A673 (cell line): ENCODE data around the gene TMEM229B. TPM values are rescaled to one million over a fixed set of nuclear protein-coding genes. Genes with fewer than 3 reads are reported as not detected.

Experiments used
- BruUV-seq: library from RNA; stranded (reverse); fragments of 400-500 nt; replicated peaks from 2 replicates; lab custom pipeline; 2021; lab: Mats Ljungman, UMichigan
- CTCF ChIA-PET: fragments of 300-600 bp; sonication (Branson Sonifier 250); formaldehyde crosslinking; loops from one replicate; lab custom pipeline; 2022; ENCODE audit warnings: antibody characterized with exemption; lab: Charles Lee
- POLR2A ChIA-PET: fragments of 300-600 bp; sonication (Branson Sonifier 250); formaldehyde crosslinking; loops from one replicate; lab custom pipeline; 2022; ENCODE audit warnings: antibody characterized with exemption; ENCODE audit not compliant: low non-redundant PET; lab: Charles Lee
- DNase-seq: peaks from one replicate; pipeline ENCODE4 v3.0.0-alpha.2; 2015; ENCODE audit warnings: low spot score
- H3K27ac ChIP-seq: fragments of 200-600 bp; sonication (generic); 2 replicates; pipeline ENCODE4 v1.5.1; 2016; ENCODE audit warnings: mixed run types, low read depth, mild to moderate bottlenecking, mixed read lengths, antibody characterized with exemption, low read length; ENCODE audit not compliant: poor library complexity, severe bottlenecking
- H3K27me3 ChIP-seq: fragments of 200-600 bp; sonication (generic); replicated peaks from 2 replicates; pipeline ENCODE4 v1.6.1; 2017; ENCODE audit warnings: mixed run types, low read depth, mild to moderate bottlenecking, mixed read lengths, antibody characterized with exemption, low read length; ENCODE audit not compliant: insufficient read depth, poor library complexity
- H3K36me3 ChIP-seq: fragments of 200-600 bp; sonication (generic); 2 replicates; pipeline ENCODE4 v1.6.1; 2016; ENCODE audit warnings: mixed run types, mild to moderate bottlenecking, mixed read lengths, antibody characterized with exemption, low read length; ENCODE audit not compliant: insufficient read depth, poor library complexity, severe bottlenecking
- H3K4me1 ChIP-seq: fragments of 200-600 bp; sonication (generic); 2 replicates; pipeline ENCODE4 v1.6.1; 2017; ENCODE audit warnings: mixed run types, mild to moderate bottlenecking, mixed read lengths, antibody characterized with exemption, low read length; ENCODE audit not compliant: insufficient read depth, poor library complexity, severe bottlenecking
- H3K4me3 ChIP-seq: fragments of 200-600 bp; sonication (generic); 2 replicates; pipeline ENCODE4 v1.5.1; 2016; ENCODE audit warnings: low read depth, mixed run types, mild to moderate bottlenecking, mixed read lengths, low read length; ENCODE audit not compliant: poor library complexity, severe bottlenecking
- H3K9me3 ChIP-seq: fragments of 200-600 bp; sonication (generic); 2 replicates; pipeline ENCODE4 v1.6.1; 2016; ENCODE audit warnings: mixed run types, low read depth, mild to moderate bottlenecking, mixed read lengths, antibody characterized with exemption, low read length; ENCODE audit not compliant: poor library complexity, severe bottlenecking
- EZH2 ChIP-seq: fragments of 200-600 bp; sonication (generic); IDR thresholded peaks from 2 replicates; pipeline ENCODE4 v1.6.1; 2017; ENCODE audit warnings: borderline replicate concordance, low read depth, mild to moderate bottlenecking, mixed read lengths, antibody characterized with exemption, low read length; ENCODE audit not compliant: poor library complexity, severe bottlenecking
- intact Hi-C: fragments of 100-400 bp; cut with micrococcal nuclease; formaldehyde crosslinking; loops from one replicate; pipeline ENCODE4 v1.10.0; 2022; ENCODE audit not compliant: unreplicated experiment
- total RNA-seq: library from RNA; stranded (reverse); gene quantifications from 2 replicates; pipeline ENCODE4 v1.2.3, GENCODE V29; 2021
- TF ChIP-seq, protein P1 (sequence below): fragments of 300-800, 200-600 bp; sonication (generic); conservative IDR thresholded peaks from 2 replicates; pipeline ENCODE4 v1.5.1; 2017; ENCODE audit warnings: low read depth, mild to moderate bottlenecking, antibody characterized with exemption, low read length, moderate library complexity, mixed read lengths

TMEM229B gene
- total RNA-seq, 1 experiment from 2014 or later: not detected

DNA sequence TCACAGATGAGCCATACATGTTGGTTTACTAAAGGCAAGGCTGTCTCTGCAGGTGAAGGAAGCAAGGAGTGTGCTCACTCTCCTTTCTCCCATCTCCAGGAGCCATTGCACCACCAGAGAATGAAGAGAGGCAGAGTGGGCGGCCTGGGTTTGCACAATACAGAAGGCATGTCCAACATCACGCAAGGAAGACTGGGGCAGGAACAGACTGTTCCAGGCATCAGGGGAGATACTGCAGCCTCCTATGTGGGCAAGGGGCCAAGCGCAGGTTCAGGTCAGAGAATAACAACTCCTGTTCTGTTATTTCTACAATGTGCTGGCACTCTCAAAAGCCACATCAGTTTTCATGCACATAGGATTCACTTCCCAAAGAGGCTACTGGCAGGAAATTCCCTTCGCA lies 1.7 kb upstream of the TMEM229B start:
- no peak for DNase-seq
- POLR2A ChIA-PET: no interaction called here
- peaks cover 6% of the 10 kb centered on the region for H3K9me3 ChIP-seq
- H3K4me1 ChIP-seq: no peaks in the 10 kb centered on the region
- BruUV-seq: no TSS peak
- no peak for TF ChIP-seq EZH2
- TF ChIP-seq, protein P1, sequence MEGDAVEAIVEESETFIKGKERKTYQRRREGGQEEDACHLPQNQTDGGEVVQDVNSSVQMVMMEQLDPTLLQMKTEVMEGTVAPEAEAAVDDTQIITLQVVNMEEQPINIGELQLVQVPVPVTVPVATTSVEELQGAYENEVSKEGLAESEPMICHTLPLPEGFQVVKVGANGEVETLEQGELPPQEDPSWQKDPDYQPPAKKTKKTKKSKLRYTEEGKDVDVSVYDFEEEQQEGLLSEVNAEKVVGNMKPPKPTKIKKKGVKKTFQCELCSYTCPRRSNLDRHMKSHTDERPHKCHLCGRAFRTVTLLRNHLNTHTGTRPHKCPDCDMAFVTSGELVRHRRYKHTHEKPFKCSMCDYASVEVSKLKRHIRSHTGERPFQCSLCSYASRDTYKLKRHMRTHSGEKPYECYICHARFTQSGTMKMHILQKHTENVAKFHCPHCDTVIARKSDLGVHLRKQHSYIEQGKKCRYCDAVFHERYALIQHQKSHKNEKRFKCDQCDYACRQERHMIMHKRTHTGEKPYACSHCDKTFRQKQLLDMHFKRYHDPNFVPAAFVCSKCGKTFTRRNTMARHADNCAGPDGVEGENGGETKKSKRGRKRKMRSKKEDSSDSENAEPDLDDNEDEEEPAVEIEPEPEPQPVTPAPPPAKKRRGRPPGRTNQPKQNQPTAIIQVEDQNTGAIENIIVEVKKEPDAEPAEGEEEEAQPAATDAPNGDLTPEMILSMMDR: no peak
- no peak overlapping the region for H3K27ac ChIP-seq
- no peaks in the 10 kb centered on the region for H3K36me3 ChIP-seq
- no peaks in the 10 kb centered on the region for H3K27me3 ChIP-seq
- H3K4me3 ChIP-seq: no peak overlapping the region
- CTCF ChIA-PET: no interaction called here
- intact Hi-C loops: no loop called here

DNA sequence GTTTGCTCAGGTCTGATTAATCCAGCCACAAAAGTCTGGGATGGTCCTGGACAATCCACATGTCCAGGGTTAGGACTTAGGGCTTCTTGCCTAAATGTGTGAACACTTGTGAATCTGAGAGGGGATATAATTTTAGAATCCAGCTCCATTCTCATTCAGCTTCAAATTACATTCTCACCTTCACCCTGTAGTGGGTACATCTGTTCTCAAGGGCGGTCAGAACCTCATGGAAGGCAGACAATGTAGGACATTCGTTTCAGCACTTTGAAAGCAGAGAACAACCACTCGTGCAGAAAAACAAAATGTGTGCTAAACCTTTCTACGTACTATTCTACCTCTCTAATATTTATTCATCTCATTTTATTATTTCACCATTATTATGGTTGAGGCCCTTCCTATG lies 1.2 kb downstream of the TMEM229B start:
- no TSS peak for BruUV-seq
- Histone ChIP-seq H3K4me1 (no peaks in the 10 kb centered on the region), H3K4me3 (no peak overlapping the region), H3K36me3 (no peaks in the 10 kb centered on the region), H3K9me3 (no peaks in the 10 kb centered on the region), H3K27me3 (no peaks in the 10 kb centered on the region), H3K27ac (no peak overlapping the region)
- TF ChIP-seq, protein P1: no peak
- no peak for TF ChIP-seq EZH2
- ChIA-PET POLR2A (no interaction called here), CTCF (no interaction called here)
- DNase-seq: no peak
- intact Hi-C loops: no loop called here

DNA sequence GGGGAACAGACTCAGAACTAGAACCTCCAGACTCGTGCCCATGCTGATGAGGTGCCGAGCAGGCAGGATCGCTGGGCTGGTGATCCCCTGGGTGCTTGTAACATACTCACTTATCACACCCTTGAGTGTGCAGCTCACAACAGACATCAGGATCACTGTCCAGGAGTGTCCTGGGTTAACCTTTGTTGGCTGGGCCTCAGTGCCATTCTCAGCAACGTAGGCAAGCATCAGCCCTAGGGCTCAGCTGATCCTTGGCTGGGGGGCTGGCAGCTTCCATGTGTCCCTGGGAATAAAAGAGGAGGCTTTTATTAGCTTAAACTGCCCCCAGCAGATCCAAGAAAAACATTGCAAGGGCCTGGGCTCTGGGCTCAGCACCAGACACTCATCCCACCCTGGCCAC lies 1.6 kb downstream of the TMEM229B start:
- Histone ChIP-seq H3K36me3 (no peaks in the 10 kb centered on the region), H3K27ac (no peak overlapping the region), H3K9me3 (no peaks in the 10 kb centered on the region), H3K27me3 (no peaks in the 10 kb centered on the region), H3K4me3 (no peak overlapping the region), H3K4me1 (no peaks in the 10 kb centered on the region)
- TF ChIP-seq, protein P1: no peak
- no peak for TF ChIP-seq EZH2
- ChIA-PET POLR2A (no interaction called here), CTCF (no interaction called here)
- intact Hi-C loops: no loop called here
- BruUV-seq: no TSS peak
- DNase-seq: no peak
